Neural progenitor cell (in vitro differentiated cells): ENCODE results near the gene C8A. TPM values are rescaled to one million over a fixed set of nuclear protein-coding genes. Genes with fewer than 3 reads are reported as not detected.

Experiments used
- DNase-seq: peaks from one replicate; pipeline ENCODE4 v3.0.0-alpha.2; 2016; ENCODE audit warnings: low spot score
- H2AFZ ChIP-seq: fragments of 200-600 bp; sonication (generic); replicated peaks from 2 replicates; pipeline ENCODE4 v1.6.1; 2016; ENCODE audit warnings: antibody characterized with exemption
- H3F3A ChIP-seq: fragments of 200-600 bp; sonication (generic); 2 replicates; pipeline ENCODE4 v1.6.1; 2016; ENCODE audit warnings: antibody characterized with exemption, low read depth
- H3K27ac ChIP-seq: fragments of 200-600 bp; sonication (generic); 2 replicates; pipeline ENCODE4 v1.5.1; 2016; ENCODE audit warnings: mild to moderate bottlenecking
- H3K27me3 ChIP-seq: fragments of 200-600 bp; sonication (generic); 2 replicates; pipeline ENCODE4 v1.6.1; 2016; ENCODE audit warnings: mild to moderate bottlenecking, moderate library complexity
- H3K36me3 ChIP-seq: fragments of 200-600 bp; sonication (generic); 2 replicates; pipeline ENCODE4 v1.5.1; 2016
- H3K4me1 ChIP-seq: fragments of 200-600 bp; sonication (generic); 2 replicates; pipeline ENCODE4 v1.6.1; 2016; ENCODE audit warnings: mixed run types
- H3K4me2 ChIP-seq: fragments of 200-600 bp; sonication (generic); 2 replicates; pipeline ENCODE4 v1.6.1; 2016
- H3K4me3 ChIP-seq: fragments of 200-600 bp; sonication (generic); 2 replicates; pipeline ENCODE4 v1.5.1; 2016
- H3K79me2 ChIP-seq: fragments of 200-600 bp; sonication (generic); 2 replicates; pipeline ENCODE4 v1.6.1; 2016; ENCODE audit warnings: low read depth
- H3K9ac ChIP-seq: fragments of 200-600 bp; sonication (generic); 2 replicates; pipeline ENCODE4 v1.6.1; 2016
- H3K9me3 ChIP-seq: fragments of 200-600 bp; sonication (generic); 2 replicates; pipeline ENCODE4 v1.5.1; 2016; ENCODE audit warnings: low read depth
- H4K20me1 ChIP-seq: fragments of 200-600 bp; sonication (generic); 2 replicates; pipeline ENCODE4 v1.6.1; 2016; ENCODE audit warnings: low read depth
- H3K27ac Mint-ChIP-seq: 3 replicates; pipeline ENCODE4 v1.8.0; 2021; ENCODE audit warnings: mixed read lengths
- H3K27me3 Mint-ChIP-seq: 2 replicates; pipeline ENCODE4 v1.8.0; 2022; ENCODE audit warnings: low read depth, mild to moderate bottlenecking, inconsistent platforms, moderate library complexity, mixed read lengths; ENCODE audit not compliant: insufficient read depth
- H3K36me3 Mint-ChIP-seq: 3 replicates; pipeline ENCODE4 v1.8.0; 2021; ENCODE audit warnings: mixed read lengths
- H3K4me1 Mint-ChIP-seq: 3 replicates; pipeline ENCODE4 v1.8.0; 2021; ENCODE audit warnings: mixed read lengths
- H3K4me3 Mint-ChIP-seq: 3 replicates; pipeline ENCODE4 v1.8.0; 2021; ENCODE audit warnings: mild to moderate bottlenecking, moderate library complexity, mixed read lengths
- H3K9me3 Mint-ChIP-seq: 3 replicates; pipeline ENCODE4 v1.8.0; 2020; ENCODE audit warnings: mixed read lengths
- EZH2 ChIP-seq: fragments of 200-600 bp; sonication (generic); IDR thresholded peaks from 2 replicates; pipeline ENCODE4 v1.6.1; 2017; ENCODE audit warnings: antibody characterized with exemption, mild to moderate bottlenecking, moderate library complexity
- EZH2phosphoT487 ChIP-seq: fragments of 200-600 bp; sonication (generic); IDR thresholded peaks from 2 replicates; pipeline ENCODE4 v1.6.1; 2017; ENCODE audit warnings: antibody characterized with exemption
- total RNA-seq: library from RNA; depleted of rRNA; stranded (reverse); fragments of >200 nt; gene quantifications from 2 replicates; pipeline ENCODE4 v1.2.3, GENCODE V29; 2015; ENCODE audit warnings: low replicate concordance
- TF ChIP-seq, protein P1 (sequence below): fragments of 200-600 bp; sonication (generic); IDR thresholded peaks from 2 replicates; pipeline ENCODE4 v1.5.1; 2017; ENCODE audit warnings: antibody characterized with exemption, mild to moderate bottlenecking

Gene C8A
- total RNA-seq, 1 donor from 2014 or later = not detected

DNA sequence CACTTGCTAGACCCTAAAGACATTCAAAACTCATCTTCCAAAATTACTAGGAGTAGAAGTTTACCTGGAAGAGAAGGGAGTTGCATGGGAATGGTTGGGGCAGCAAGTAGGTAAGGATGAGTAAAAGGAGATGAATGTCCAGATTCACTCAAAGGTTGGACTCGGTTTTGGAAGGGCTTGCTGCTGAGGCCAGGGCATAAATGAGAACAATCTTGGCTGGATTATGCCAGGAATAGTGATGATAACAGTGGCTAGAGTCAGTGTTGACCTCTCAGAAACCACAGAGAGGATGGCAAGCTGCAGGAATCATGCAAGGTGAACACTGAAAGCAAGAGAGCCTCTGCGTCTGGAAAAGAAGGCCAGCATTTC, 43.4 kb downstream of the C8A start:
- TF ChIP-seq, protein P1, sequence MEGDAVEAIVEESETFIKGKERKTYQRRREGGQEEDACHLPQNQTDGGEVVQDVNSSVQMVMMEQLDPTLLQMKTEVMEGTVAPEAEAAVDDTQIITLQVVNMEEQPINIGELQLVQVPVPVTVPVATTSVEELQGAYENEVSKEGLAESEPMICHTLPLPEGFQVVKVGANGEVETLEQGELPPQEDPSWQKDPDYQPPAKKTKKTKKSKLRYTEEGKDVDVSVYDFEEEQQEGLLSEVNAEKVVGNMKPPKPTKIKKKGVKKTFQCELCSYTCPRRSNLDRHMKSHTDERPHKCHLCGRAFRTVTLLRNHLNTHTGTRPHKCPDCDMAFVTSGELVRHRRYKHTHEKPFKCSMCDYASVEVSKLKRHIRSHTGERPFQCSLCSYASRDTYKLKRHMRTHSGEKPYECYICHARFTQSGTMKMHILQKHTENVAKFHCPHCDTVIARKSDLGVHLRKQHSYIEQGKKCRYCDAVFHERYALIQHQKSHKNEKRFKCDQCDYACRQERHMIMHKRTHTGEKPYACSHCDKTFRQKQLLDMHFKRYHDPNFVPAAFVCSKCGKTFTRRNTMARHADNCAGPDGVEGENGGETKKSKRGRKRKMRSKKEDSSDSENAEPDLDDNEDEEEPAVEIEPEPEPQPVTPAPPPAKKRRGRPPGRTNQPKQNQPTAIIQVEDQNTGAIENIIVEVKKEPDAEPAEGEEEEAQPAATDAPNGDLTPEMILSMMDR = no peak
- no peak for TF ChIP-seq EZH2
- no peak for TF ChIP-seq EZH2phosphoT487
- peaks cover 2% of the 10 kb centered on the region for H3K27me3 Mint-ChIP-seq

DNA sequence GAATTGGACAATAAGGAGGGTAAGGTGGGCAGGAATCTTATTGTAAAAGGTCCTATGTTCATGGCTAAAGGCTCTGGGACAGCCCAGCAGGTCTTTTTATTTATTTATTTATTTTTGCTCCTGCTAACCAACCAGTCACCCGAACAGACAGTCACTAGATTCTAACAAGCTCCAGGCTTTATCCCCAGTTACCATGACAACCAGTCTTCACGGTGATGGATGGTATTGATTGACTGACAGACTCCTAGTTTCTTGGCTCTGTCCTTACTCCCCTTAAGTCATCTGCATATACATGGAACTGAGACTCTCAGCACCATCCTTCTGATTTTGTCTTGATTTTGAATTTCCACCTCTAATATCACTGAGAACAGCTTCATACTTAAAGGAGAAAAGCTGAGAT, 44.3 kb downstream of the C8A start:
- Mint-ChIP-seq H3K36me3 (no peaks in the 10 kb centered on the region), H3K4me1 (peaks cover 16% of the 10 kb centered on the region), H3K9me3 (no peaks in the 10 kb centered on the region), H3K27me3 (peaks cover 2% of the 10 kb centered on the region), H3K27ac (no peak overlapping the region), H3K4me3 (no peak overlapping the region)
- Histone ChIP-seq H3F3A (peaks cover 7% of the 10 kb centered on the region), H3K36me3 (no peaks in the 10 kb centered on the region), H3K27ac (no peak overlapping the region), H3K4me2 (no peak overlapping the region), H4K20me1 (no peaks in the 10 kb centered on the region), H3K79me2 (no peaks in the 10 kb centered on the region), H3K27me3 (no peaks in the 10 kb centered on the region), H3K9me3 (no peaks in the 10 kb centered on the region), H3K4me1 (peaks cover 12% of the 10 kb centered on the region), H3K4me3 (no peak overlapping the region), H3K9ac (no peak overlapping the region), H2AFZ (no peak overlapping the region)
- TF ChIP-seq, protein P1 = no peak
- TF ChIP-seq EZH2phosphoT487 (no peak), EZH2 (no peak)
- peak; percentile 49 for DNase-seq

More for the DNA sequence above, 43.4 kb downstream of the C8A start:
- Mint-ChIP-seq H3K36me3 (no peaks in the 10 kb centered on the region), H3K9me3 (no peaks in the 10 kb centered on the region), H3K27ac (no peak overlapping the region), H3K4me1 (peaks cover 16% of the 10 kb centered on the region), H3K4me3 (no peak overlapping the region)
- no peaks in the 10 kb centered on the region for H4K20me1 ChIP-seq
- H2AFZ ChIP-seq = no peak overlapping the region
- H3K4me1 ChIP-seq = peaks cover 12% of the 10 kb centered on the region
- no peaks in the 10 kb centered on the region for H3K79me2 ChIP-seq
- H3K4me3 ChIP-seq = no peak overlapping the region
- no peak overlapping the region for H3K9ac ChIP-seq
- no peak for DNase-seq
- H3K4me2 ChIP-seq = no peak overlapping the region
- no peaks in the 10 kb centered on the region for H3K36me3 ChIP-seq
- H3K27ac ChIP-seq = no peak overlapping the region
- no peaks in the 10 kb centered on the region for H3K27me3 ChIP-seq
- H3K9me3 ChIP-seq = no peaks in the 10 kb centered on the region
- peaks cover 7% of the 10 kb centered on the region for H3F3A ChIP-seq

- Histone ChIP-seq H3K79me2 (no peaks in the 10 kb centered on the region), H3K9me3 (no peaks in the 10 kb centered on the region), H3K36me3 (no peaks in the 10 kb centered on the region), H2AFZ (no peak overlapping the region), H3K4me3 (no peak overlapping the region), H3F3A (peaks cover 7% of the 10 kb centered on the region), H3K27ac (no peak overlapping the region), H3K4me2 (no peak overlapping the region), H3K27me3 (no peaks in the 10 kb centered on the region), H4K20me1 (no peaks in the 10 kb centered on the region), H3K9ac (no peak overlapping the region), H3K4me1 (peaks cover 17% of the 10 kb centered on the region)
- H3K4me1 Mint-ChIP-seq = peaks cover 18% of the 10 kb centered on the region
- DNase-seq = peak; percentile 9
- H3K27ac Mint-ChIP-seq = no peak overlapping the region
- H3K4me3 Mint-ChIP-seq = no peak overlapping the region
- peaks cover 2% of the 10 kb centered on the region for H3K27me3 Mint-ChIP-seq
- TF ChIP-seq, protein P1 = no peak
- TF ChIP-seq EZH2phosphoT487 (no peak), EZH2 (no peak)
- no peaks in the 10 kb centered on the region for H3K9me3 Mint-ChIP-seq
- H3K36me3 Mint-ChIP-seq = no peaks in the 10 kb centered on the region
Observed at GRCh38 chr1:56901716-56902115, 47.1 kb downstream of the C8A start.
